ENCODE results near the gene PSMD6.

Gene PSMD6

DNA sequence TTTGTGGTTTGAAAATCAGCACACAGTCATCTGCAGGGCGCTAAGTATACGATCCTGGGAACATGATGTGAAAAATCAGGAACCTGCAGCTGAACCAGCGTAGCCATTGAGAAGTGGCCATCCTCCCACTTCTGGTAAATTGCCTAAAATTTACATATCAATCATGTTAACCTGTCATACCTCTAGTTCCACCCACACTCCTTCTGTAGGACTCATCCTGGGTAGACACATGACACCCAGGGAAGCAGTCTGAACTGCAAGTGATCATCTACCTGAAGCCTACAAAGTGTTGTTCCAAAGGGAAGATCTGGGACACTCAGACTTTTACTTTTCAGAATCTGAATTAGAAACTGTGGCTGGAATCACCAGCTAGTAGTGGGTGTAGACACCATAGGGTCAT, 5.5 kb upstream of the PSMD6 start:
- TF ChIP-seq, protein P1, sequence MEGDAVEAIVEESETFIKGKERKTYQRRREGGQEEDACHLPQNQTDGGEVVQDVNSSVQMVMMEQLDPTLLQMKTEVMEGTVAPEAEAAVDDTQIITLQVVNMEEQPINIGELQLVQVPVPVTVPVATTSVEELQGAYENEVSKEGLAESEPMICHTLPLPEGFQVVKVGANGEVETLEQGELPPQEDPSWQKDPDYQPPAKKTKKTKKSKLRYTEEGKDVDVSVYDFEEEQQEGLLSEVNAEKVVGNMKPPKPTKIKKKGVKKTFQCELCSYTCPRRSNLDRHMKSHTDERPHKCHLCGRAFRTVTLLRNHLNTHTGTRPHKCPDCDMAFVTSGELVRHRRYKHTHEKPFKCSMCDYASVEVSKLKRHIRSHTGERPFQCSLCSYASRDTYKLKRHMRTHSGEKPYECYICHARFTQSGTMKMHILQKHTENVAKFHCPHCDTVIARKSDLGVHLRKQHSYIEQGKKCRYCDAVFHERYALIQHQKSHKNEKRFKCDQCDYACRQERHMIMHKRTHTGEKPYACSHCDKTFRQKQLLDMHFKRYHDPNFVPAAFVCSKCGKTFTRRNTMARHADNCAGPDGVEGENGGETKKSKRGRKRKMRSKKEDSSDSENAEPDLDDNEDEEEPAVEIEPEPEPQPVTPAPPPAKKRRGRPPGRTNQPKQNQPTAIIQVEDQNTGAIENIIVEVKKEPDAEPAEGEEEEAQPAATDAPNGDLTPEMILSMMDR (IDR thresholded peaks at IDR 0.05; ENCODE audit: control insufficient read depth, insufficient read depth, low read depth, low read length, missing control alignments), result no peak
- no peak for DNase-seq (ENCODE audit: low read depth)
- no peak overlapping the region for H3K4me3 ChIP-seq (ENCODE audit: control insufficient read depth, low read depth, low read length)

DNA sequence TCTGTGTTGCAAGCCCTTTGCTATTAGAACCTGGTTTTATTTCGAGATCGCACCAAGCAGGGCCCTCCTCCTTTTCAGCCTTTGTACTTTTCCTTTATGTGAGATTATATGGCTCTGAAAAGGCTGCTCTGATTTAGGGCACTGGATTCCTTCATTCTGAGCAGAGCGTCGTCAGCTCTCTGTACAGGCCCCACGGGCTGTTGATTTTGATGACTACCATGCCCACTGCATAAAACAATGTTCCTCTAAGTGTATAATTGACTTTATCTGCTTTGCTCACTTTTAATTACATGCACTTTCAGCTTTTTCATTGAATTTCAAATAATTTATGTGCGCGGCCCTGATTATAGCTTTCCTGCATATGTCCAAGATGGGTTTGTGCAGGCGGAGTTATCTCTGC, 4.4 kb upstream of the PSMD6 start:
- TF ChIP-seq, protein P1 (IDR thresholded peaks at IDR 0.05; ENCODE audit: control insufficient read depth, insufficient read depth, low read depth, low read length, missing control alignments), result no peak
- H3K4me3 ChIP-seq (ENCODE audit: control insufficient read depth, low read depth, low read length), result no peak overlapping the region
- DNase-seq (ENCODE audit: low read depth), result no peak

DNA sequence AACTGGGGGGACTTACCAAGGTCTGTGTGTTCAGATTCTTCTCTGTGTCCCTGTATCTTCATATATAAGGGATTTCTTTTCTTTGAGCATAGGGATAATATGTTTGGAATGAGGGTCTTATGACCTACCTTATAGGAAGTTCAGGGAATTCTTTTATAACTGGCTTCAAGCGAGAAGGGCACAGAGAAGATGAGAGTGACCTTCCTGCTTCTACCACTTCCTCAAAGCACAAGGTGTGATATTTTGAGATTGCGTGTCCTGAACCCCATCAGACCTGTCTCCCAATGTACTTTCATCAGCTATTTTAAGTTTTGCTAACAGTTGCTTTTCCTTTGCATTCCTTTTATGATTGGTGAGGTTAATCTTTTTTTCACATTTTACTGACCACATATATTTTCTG, 3.1 kb upstream of the PSMD6 start:
- no peak overlapping the region for H3K4me3 ChIP-seq (ENCODE audit: control insufficient read depth, low read depth, low read length)
- DNase-seq (ENCODE audit: low read depth), result no peak
- TF ChIP-seq, protein P1 (IDR thresholded peaks at IDR 0.05; ENCODE audit: control insufficient read depth, insufficient read depth, low read depth, low read length, missing control alignments), result no peak

GRCh38 chr3:64023861-64024223, 548 bp upstream of the PSMD6 start:
- TF ChIP-seq, protein P1 (IDR thresholded peaks at IDR 0.05; ENCODE audit: control insufficient read depth, insufficient read depth, low read depth, low read length, missing control alignments), result no peak
- no peak for DNase-seq (ENCODE audit: low read depth)
- no peak overlapping the region for H3K4me3 ChIP-seq (ENCODE audit: control insufficient read depth, low read depth, low read length)

- no peak for DNase-seq (ENCODE audit: low read depth)
- peak overlapping the region; percentile 97 for H3K4me3 ChIP-seq (ENCODE audit: control insufficient read depth, low read depth, low read length)
- TF ChIP-seq, protein P1 (IDR thresholded peaks at IDR 0.05; ENCODE audit: control insufficient read depth, insufficient read depth, low read depth, low read length, missing control alignments), result no peak
Measured at GRCh38 chr3:64022451-64023186, 675 bp downstream of the PSMD6 start.

GRCh38 chr3:64021922-64022321, 1.4 kb downstream of the PSMD6 start:
- TF ChIP-seq, protein P1 (IDR thresholded peaks at IDR 0.05; ENCODE audit: control insufficient read depth, insufficient read depth, low read depth, low read length, missing control alignments), result no peak
- no peak for DNase-seq (ENCODE audit: low read depth)

More at GRCh38 chr3:64021922-64022321, 1.4 kb downstream of the PSMD6 start:
- H3K4me3 ChIP-seq (ENCODE audit: control insufficient read depth, low read depth, low read length), result peak overlapping the region; percentile 97

All from AG09309 (cell line).